H1 (cell line): ENCODE data around the gene HADHA. TPM values are rescaled to one million over a fixed set of nuclear protein-coding genes. Genes with fewer than 3 reads are reported as not detected.

Experiments
- CTCF ChIA-PET: fragments of 300-600 bp; sonication (Branson Sonifier 250); formaldehyde crosslinking; loops from one replicate; lab custom pipeline; 2021; ENCODE audit not compliant: partially characterized antibody; lab: Charles Lee
- POLR2A ChIA-PET: fragments of 300-600 bp; sonication (Branson Sonifier 250); formaldehyde crosslinking; loops from one replicate; lab custom pipeline; 2021; ENCODE audit warnings: inconsistent platforms; ENCODE audit not compliant: partially characterized antibody; lab: Charles Lee
- DNase-seq, 2 experiments: peaks; one replicate each; pipeline versions ENCODE4 v3.0.0 to v3.0.0-alpha.2; 2010 to 2022; ENCODE audit warnings: low spot score in 2 of 2, low read depth in 1 of 2, mixed read lengths in 1 of 2
- FAIRE-seq: peaks from 2 replicates; lab custom pipeline; 2011; peaks lifted over from hg19 to GRCh38; lab: Jason Lieb, UNC
- H2AFZ ChIP-seq: 2 replicates; pipeline ENCODE4 v1.8.1; 2012; ENCODE audit warnings: low read length, inconsistent platforms
- H2AK5ac ChIP-seq: 2 replicates; pipeline ENCODE4 v1.6.1; 2013; ENCODE audit warnings: low read depth, low read length
- H2BK120ac ChIP-seq: replicated peaks from 2 replicates; pipeline ENCODE3; 2013; ENCODE audit warnings: low read depth, low read length, inconsistent platforms
- H2BK12ac ChIP-seq: 2 replicates; pipeline ENCODE4 v1.6.1; 2013; ENCODE audit warnings: low read depth, low read length
- H2BK15ac ChIP-seq: 2 replicates; pipeline ENCODE4 v1.6.1; 2013; ENCODE audit warnings: low read length
- H2BK20ac ChIP-seq: 2 replicates; pipeline ENCODE4 v1.6.1; 2013; ENCODE audit warnings: low read length
- H2BK5ac ChIP-seq: 2 replicates; pipeline ENCODE4 v1.6.1; 2013; ENCODE audit warnings: low read depth, low read length
- H3K14ac ChIP-seq: 2 replicates; pipeline ENCODE4 v1.6.1; 2013; ENCODE audit warnings: inconsistent platforms; ENCODE audit not compliant: insufficient read length
- H3K18ac ChIP-seq: 2 replicates; pipeline ENCODE4 v1.6.1; 2013; ENCODE audit warnings: low read length; ENCODE audit errors: extremely low read depth
- H3K23ac ChIP-seq: 2 replicates; pipeline ENCODE4 v1.6.1; 2013; ENCODE audit warnings: inconsistent platforms; ENCODE audit not compliant: insufficient read length
- H3K23me2 ChIP-seq: 2 replicates; pipeline ENCODE4 v1.6.1; 2013; ENCODE audit warnings: low read depth, low read length
- H3K27ac ChIP-seq: 2 replicates; pipeline ENCODE4 v1.6.1; 2011; ENCODE audit warnings: low read depth, low read length, inconsistent platforms
- H3K27me3 ChIP-seq, 4 experiments: replicated peaks in 1 of 4; 1 replicate in 1 of 4; 2 replicates in 3 of 4; pipeline versions ENCODE4 v1.6.1 to v1.8.1; 2011 to 2013; ENCODE audit warnings: low read length in 3 of 4, mild to moderate bottlenecking in 3 of 4, inconsistent platforms in 2 of 4, mixed read lengths in 2 of 4, moderate library complexity in 1 of 4; ENCODE audit not compliant: control insufficient read depth in 3 of 4, insufficient read depth in 3 of 4; ENCODE audit errors: extremely low read depth in 1 of 4
- H3K36me3 ChIP-seq, 4 experiments: 2 replicates each; pipeline versions ENCODE4 v1.6.1 to v1.8.1; 2011 to 2013; ENCODE audit warnings: mild to moderate bottlenecking in 4 of 4, low read length in 3 of 4, moderate library complexity in 2 of 4, control low read depth in 1 of 4, inconsistent platforms in 1 of 4; ENCODE audit not compliant: insufficient read depth in 4 of 4, control insufficient read depth in 2 of 4
- H3K4ac ChIP-seq: replicated peaks from 2 replicates; pipeline ENCODE3; 2013; ENCODE audit warnings: low read length, low read depth, mixed read lengths, inconsistent platforms; ENCODE audit not compliant: insufficient read length
- H3K4me1 ChIP-seq, 4 experiments: replicated peaks in 1 of 4; 1 replicate in 1 of 4; 2 replicates in 3 of 4; pipeline versions ENCODE4 v1.6.1 to v1.8.1; 2011 to 2013; ENCODE audit warnings: low read length in 3 of 4, inconsistent platforms in 2 of 4, mixed read lengths in 1 of 4; ENCODE audit not compliant: insufficient read depth in 4 of 4, control insufficient read depth in 3 of 4
- H3K4me2 ChIP-seq, 2 experiments: 2 replicates each; pipeline versions ENCODE4 v1.6.1 to v1.8.1; 2011 to 2013; ENCODE audit warnings: low read depth in 2 of 2, low read length in 2 of 2, control low read depth in 1 of 2, inconsistent platforms in 1 of 2, mild to moderate bottlenecking in 1 of 2; ENCODE audit not compliant: insufficient read depth in 1 of 2
- H3K4me3 ChIP-seq, 4 experiments: fragments of 200-600, 300-600 bp in 1 of 4; sonication (generic), shearing (Covaris generic), sonication (Bioruptor Twin) in 1 of 4; 2 replicates each; pipeline versions ENCODE4 v1.5.1 to v1.8.1; 2011 to 2016; ENCODE audit warnings: low read length in 4 of 4, low read depth in 3 of 4, control low read depth in 2 of 4, inconsistent platforms in 2 of 4, mild to moderate bottlenecking in 2 of 4, mixed read lengths in 1 of 4, moderate library complexity in 1 of 4; ENCODE audit not compliant: insufficient read depth in 2 of 4; ENCODE audit errors: extremely low read depth in 1 of 4
- H3K56ac ChIP-seq: replicated peaks from 2 replicates; pipeline ENCODE3; 2013; ENCODE audit warnings: low read depth, mild to moderate bottlenecking, mixed read lengths, low read length, inconsistent platforms; ENCODE audit not compliant: insufficient read length
- H3K79me1 ChIP-seq: 2 replicates; pipeline ENCODE4 v1.6.1; 2013; ENCODE audit warnings: low read depth, low read length, control low read depth
- H3K79me2 ChIP-seq, 2 experiments: 2 replicates each; pipeline versions ENCODE4 v1.6.1 to v1.8.1; 2012 to 2013; ENCODE audit warnings: low read length in 2 of 2, mild to moderate bottlenecking in 2 of 2, inconsistent platforms in 1 of 2; ENCODE audit not compliant: insufficient read depth in 2 of 2, control insufficient read depth in 1 of 2
- H3K9ac ChIP-seq, 4 experiments: replicated peaks in 1 of 4; 1 replicate in 1 of 4; 2 replicates in 3 of 4; pipeline versions ENCODE4 v1.6.1 to v1.8.1; 2011 to 2013; ENCODE audit warnings: low read depth in 3 of 4, low read length in 3 of 4, control low read depth in 2 of 4, mild to moderate bottlenecking in 2 of 4, moderate library complexity in 2 of 4, inconsistent platforms in 1 of 4; ENCODE audit errors: extremely low read depth in 1 of 4
- H3K9me3 ChIP-seq, 2 experiments: 2 replicates each; pipeline versions ENCODE4 v1.6.1 to v1.8.1; 2012 to 2013; ENCODE audit warnings: mild to moderate bottlenecking in 2 of 2, moderate library complexity in 2 of 2, control low read depth in 1 of 2, inconsistent platforms in 1 of 2, low read depth in 1 of 2, low read length in 1 of 2, mixed read lengths in 1 of 2; ENCODE audit not compliant: insufficient read depth in 2 of 2
- H4K20me1 ChIP-seq, 2 experiments: replicated peaks in 1 of 2; 2 replicates each; pipeline versions ENCODE3 to v1.8.1; 2011 to 2013; ENCODE audit warnings: inconsistent platforms in 2 of 2, low read length in 2 of 2, mild to moderate bottlenecking in 1 of 2; ENCODE audit not compliant: insufficient read depth in 2 of 2, control insufficient read depth in 1 of 2
- H4K5ac ChIP-seq: 2 replicates; pipeline ENCODE4 v1.6.1; 2013; ENCODE audit warnings: low read length, low read depth, mixed read lengths, inconsistent platforms; ENCODE audit not compliant: insufficient read length
- H4K8ac ChIP-seq: 2 replicates; pipeline ENCODE4 v1.8.0; 2013; ENCODE audit warnings: mild to moderate bottlenecking, moderate library complexity, low read length, inconsistent platforms; ENCODE audit not compliant: insufficient read depth; ENCODE audit errors: extremely low read depth
- H4K91ac ChIP-seq: replicated peaks from 2 replicates; pipeline ENCODE3; 2013; ENCODE audit warnings: low read length, mixed read lengths, inconsistent platforms; ENCODE audit not compliant: insufficient read length
- BACH1 ChIP-seq: IDR thresholded peaks from 2 replicates; pipeline ENCODE4 v1.6.1; 2012; ENCODE audit warnings: low read length, improper control_type of control experiment
- CBX5 ChIP-seq: fragments of 300-800, 300-1000 bp; sonication (generic); IDR thresholded peaks from 2 replicates; pipeline ENCODE4 v1.7.1; 2016; ENCODE audit warnings: antibody characterized with exemption, low read length, low read depth
- CHD1 ChIP-seq: IDR thresholded peaks from 2 replicates; pipeline ENCODE4 v1.6.1; 2012; ENCODE audit warnings: low read depth, low read length, improper control_type of control experiment
- EGR1 ChIP-seq: IDR thresholded peaks from 2 replicates; pipeline ENCODE4 v1.6.1; 2011; ENCODE audit warnings: low read depth, low read length, borderline replicate concordance
- JUN ChIP-seq: IDR thresholded peaks from 2 replicates; pipeline ENCODE4 v1.6.1; 2011; ENCODE audit warnings: low read depth, mild to moderate bottlenecking, improper control_type of control experiment, low read length
- SIX5 ChIP-seq: IDR thresholded peaks from 2 replicates; pipeline ENCODE4 v1.6.1; 2011; ENCODE audit warnings: mild to moderate bottlenecking, low read depth, low read length
- WGBS, 2 experiments: shearing (Covaris generic) in 1 of 2; methylation state at CpG; one replicate each; pipeline versions ENCODE4 v1.1.6 to v1.1.7; 2013 to 2015; ENCODE audit warnings: low lambda C conversion rate in 2 of 2, mixed read lengths in 2 of 2, inconsistent platforms in 1 of 2, low coverage in 1 of 2, missing lambda C conversion rate in 1 of 2; ENCODE audit not compliant: insufficient replicate concordance in 2 of 2, insufficient coverage in 1 of 2, insufficient read length in 1 of 2; ENCODE audit errors: extremely low coverage in 1 of 2, missing lambda C conversion rate in 1 of 2; 5-methylcytosine and 5-hydroxymethylcytosine counted together
- polyA plus RNA-seq, 7 experiments: library from polyadenylated mRNA; depleted of rRNA in 3 of 7; stranded (reverse) in 5 of 7; unstranded in 2 of 7; fragments of >200 nt in 5 of 7; fragments of 200-250 nt in 2 of 7; gene quantifications; 1 replicate in 5 of 7; 2 replicates in 1 of 7; 4 replicates in 1 of 7; pipeline versions ENCODE4 v1.2.1 to v1.2.3, GENCODE V29; 2011 to 2013; ENCODE audit warnings: missing spikeins in 2 of 7, mixed read lengths in 2 of 7
- total RNA-seq: library from RNA; stranded (reverse); fragmentation: NEBNext Ultra II Directional; extraction: Animal tissue kit (Norgen Biotek cat#: 25700); gene quantifications from 2 replicates; pipeline ENCODE4 v1.2.1, GENCODE V29; 2021

The HADHA gene
- total and polyA plus RNA-seq, 2 of the 8 experiments (the other 6 are each of a cell fraction or from before 2014, with no cell fraction given) = 64.6 to 131 TPM

GRCh38 chr2:26274058-26274613, 29.7 kb upstream of the HADHA start:
- H2BK5ac ChIP-seq = no peak overlapping the region; the same call in 1 of the 2 replicates
- no peaks in the 10 kb centered on the region for H3K9me3 ChIP-seq
- POLR2A ChIA-PET = interaction anchor here (0.6 to 0.9 kb wide), 3 partner anchors 10 to 589 kb away, joined by 3 to 4 read pairs (median 3); no protein-coding TSS in a partner anchor
- 87% methylated on average over 5 of the region's 5 CpGs; no CpG with 5 or more reads in 1 of the 2 experiments for WGBS, 2 experiments
- H4K91ac ChIP-seq = no peak overlapping the region
- CTCF ChIA-PET = interaction anchor here (0.6 to 1.2 kb wide), 5 partner anchors 8 to 303 kb away, joined by 3 to 4 read pairs (median 3); no protein-coding TSS in a partner anchor
- no peak overlapping the region for H3K23ac ChIP-seq
- no peak overlapping the region for H3K4me3 ChIP-seq
- no peak overlapping the region for H3K18ac ChIP-seq
- H3K23me2 ChIP-seq = no peaks in the 10 kb centered on the region
- H3K4me1 ChIP-seq = no peaks in the 10 kb centered on the region
- H4K20me1 ChIP-seq = peaks cover 0 to 2% of the 10 kb centered on the region in 2 experiments
- H2BK15ac ChIP-seq = no peak overlapping the region
- peaks cover 0 to 1% (median 0%) of the 10 kb centered on the region in 4 experiments; a peak in 1 of 7 replicates for H3K27me3 ChIP-seq
- H4K8ac ChIP-seq = no peak overlapping the region
- H3K14ac ChIP-seq = no peak overlapping the region
- H2AK5ac ChIP-seq = no peak overlapping the region
- no peak overlapping the region for H2BK12ac ChIP-seq
- no peaks in the 10 kb centered on the region for H3K79me2 ChIP-seq
- no peak overlapping the region for H2AFZ ChIP-seq
- no peak overlapping the region for H3K9ac ChIP-seq
- no peaks in the 10 kb centered on the region for H3K79me1 ChIP-seq
- no peak overlapping the region for H3K56ac ChIP-seq
- no peak for DNase-seq
- H2BK20ac ChIP-seq = no peak overlapping the region
- no peak overlapping the region for H2BK120ac ChIP-seq
- FAIRE-seq = no peak
- H3K4me2 ChIP-seq = no peak overlapping the region
- H4K5ac ChIP-seq = no peak overlapping the region
- H3K36me3 ChIP-seq = peaks cover 9 to 22% (median 16%) of the 10 kb centered on the region in 4 experiments; a peak in 7 of 8 replicates
- no peak overlapping the region for H3K4ac ChIP-seq
- no peak overlapping the region for H3K27ac ChIP-seq
- TF ChIP-seq CHD1 (no peak), JUN (no peak), SIX5 (no peak), BACH1 (no peak), EGR1 (no peak), CBX5 (no peak)
